Omental fat pad (tissue), 4 donors: Measurements from ENCODE around the gene TMPRSS3. TPM values are rescaled to one million over a fixed set of nuclear protein-coding genes. Genes with fewer than 3 reads are reported as not detected.

Experiments used
- ATAC-seq: fragments of 150-250 bp; one replicate; pipeline ENCODE4 v1.9.1; 2016; ENCODE audit warnings: mild to moderate bottlenecking, moderate library complexity; ENCODE audit not compliant: low FRiP score
- DNase-seq: peaks from one replicate; pipeline ENCODE4 v3.0.0-alpha.2; 2019; ENCODE audit warnings: low spot score
- CTCF ChIP-seq, 3 donors: fragments of 450-650 bp; IDR thresholded peaks; one replicate each; pipeline ENCODE4 v1.5.1; 2016 to 2017; ENCODE audit warnings: antibody characterized with exemption in 3 of 3, mild to moderate bottlenecking in 3 of 3, moderate library complexity in 2 of 3
- total RNA-seq, 4 donors: library from RNA; depleted of rRNA; stranded (reverse); fragments of >200 nt; gene quantifications; one replicate each; pipeline ENCODE4 v1.1.0, GENCODE V29; 2016

The TMPRSS3 gene
- total RNA-seq, 4 donors from 2014 or later = 0.32 to 8.7 (median 5.9) TPM

DNA sequence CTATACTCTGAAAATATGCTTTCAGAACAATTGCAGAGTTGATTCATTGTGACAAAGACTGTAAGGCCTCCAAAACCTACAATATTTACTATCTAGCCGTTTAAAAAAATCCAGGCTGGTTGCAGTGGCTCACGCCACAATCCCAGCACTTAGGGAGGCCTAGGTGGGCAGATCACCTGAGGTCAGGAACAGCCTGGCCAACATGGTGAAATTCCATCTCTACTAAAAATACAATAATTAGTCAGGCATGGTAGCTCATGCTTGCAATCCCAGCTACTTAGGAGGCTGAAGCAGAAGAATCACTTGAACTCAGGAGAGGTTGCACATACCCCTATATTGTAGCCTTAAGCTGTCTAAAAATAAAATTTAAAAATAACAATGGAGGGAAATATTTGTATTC, 39.8 kb downstream of the TMPRSS3 start:
- DNase-seq (no peak), ATAC-seq (no peak)
- no peak for TF ChIP-seq CTCF (IDR thresholded peaks at IDR 0.05)

DNA sequence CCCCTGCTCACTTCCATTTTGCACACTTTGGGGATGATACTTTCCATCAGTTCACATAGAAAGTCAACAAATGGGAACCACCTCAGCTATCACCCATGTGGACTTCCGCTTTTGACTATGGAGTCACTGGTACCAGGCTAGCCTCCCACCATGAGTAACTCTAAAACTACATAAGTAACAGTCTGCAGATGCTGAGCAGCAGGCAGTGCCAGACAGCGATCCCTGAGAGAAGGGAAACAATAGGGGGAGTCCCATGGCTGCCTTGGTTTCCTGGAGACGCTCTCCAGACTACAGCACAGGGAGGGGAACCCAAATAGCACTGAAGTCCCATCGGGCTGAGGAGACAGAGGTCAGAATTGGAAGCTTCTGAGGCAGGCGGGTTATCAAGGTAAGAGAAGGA, 42.2 kb downstream of the TMPRSS3 start:
- DNase-seq (no peak), ATAC-seq (no peak)
- TF ChIP-seq CTCF (IDR thresholded peaks at IDR 0.05) = no peak

DNA sequence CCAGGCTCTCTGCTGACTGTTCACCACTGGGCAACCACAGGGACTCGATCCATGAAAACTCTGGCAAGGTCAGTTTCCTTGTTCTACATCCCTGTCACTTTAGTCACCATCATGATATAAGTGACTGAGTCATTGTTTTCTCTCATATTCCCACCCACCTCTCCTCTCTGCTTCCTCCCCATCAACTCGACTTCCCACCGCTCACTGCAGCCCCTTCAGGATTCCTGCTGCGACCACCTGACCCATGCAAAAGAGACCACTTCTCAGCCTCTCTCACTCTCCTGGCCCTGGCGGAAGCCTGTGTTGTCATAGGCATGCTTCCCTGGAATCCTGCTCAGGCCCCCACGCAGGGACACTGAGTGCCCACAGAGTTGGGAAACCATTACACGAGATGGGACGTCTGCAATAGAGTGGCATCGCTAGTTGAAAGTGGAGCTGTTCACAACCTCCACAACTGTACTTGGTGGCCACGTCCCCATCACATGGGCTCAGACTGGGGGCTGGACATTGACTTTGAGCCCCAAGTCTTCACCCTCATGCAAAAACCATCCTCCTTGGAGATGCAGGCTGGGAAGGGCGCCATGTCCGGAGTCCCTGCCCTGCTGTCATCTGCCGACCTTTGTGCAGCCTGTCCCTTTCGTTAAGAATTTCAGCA, 43.3 kb downstream of the TMPRSS3 start:
- ATAC-seq (no peak), DNase-seq (no peak)
- TF ChIP-seq CTCF (IDR thresholded peaks at IDR 0.05) = no peak

DNA sequence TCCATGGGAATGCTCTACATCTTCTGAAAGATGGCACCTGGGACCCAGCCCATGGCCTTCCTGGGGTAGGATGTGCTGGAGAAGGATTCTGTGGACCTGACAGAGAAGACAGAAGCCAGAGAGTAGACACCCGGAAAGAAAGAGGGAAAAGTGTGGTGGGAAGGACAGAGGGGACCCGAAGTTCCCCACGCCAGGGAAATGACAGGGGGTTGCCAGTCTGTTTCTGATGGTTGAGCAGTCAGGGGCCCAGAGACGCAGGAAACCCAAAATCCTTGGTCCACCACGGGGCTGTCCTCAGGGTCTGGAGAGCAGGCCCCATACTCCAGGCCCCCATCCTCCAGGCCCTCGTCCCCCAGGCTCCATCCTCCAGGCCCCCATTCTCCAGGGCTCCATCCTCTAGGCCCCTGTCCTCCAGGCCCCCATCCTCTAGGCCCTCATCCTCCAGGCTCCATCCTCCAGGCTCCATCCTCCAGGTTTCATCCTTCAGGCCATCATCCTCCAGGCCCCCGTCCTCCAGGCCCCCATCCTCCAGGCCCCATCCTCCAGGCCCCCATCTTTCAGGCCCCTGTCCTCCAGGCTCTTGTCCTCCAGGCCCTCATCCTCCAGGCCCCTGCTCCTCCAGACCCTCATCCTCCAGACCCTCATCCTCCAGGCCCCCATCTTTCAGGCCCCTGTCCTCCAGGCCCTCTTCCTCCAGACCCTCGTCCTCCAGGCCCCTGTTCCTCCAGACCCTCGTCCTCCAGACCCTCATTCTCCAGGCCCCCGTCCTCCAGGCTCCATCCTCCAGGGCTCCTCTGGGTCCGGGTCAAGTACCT, 44.0 kb downstream of the TMPRSS3 start:
- DNase-seq = no peak
- no peak for ATAC-seq
- TF ChIP-seq CTCF (IDR thresholded peaks at IDR 0.05) = no peak

GRCh38 chr21:42350927-42351426, 44.9 kb downstream of the TMPRSS3 start, which contains the start of gene TFF2:
Gene TFF2, minus strand, starts transcription at chr21:42350994. Its CDS starts 37 bp downstream, at chr21:42350957.
- ATAC-seq = no peak
- DNase-seq = no peak
- TF ChIP-seq CTCF (IDR thresholded peaks at IDR 0.05) = no peak

- no peak for TF ChIP-seq CTCF (IDR thresholded peaks at IDR 0.05)
- no peak for ATAC-seq
Measured at GRCh38 chr21:42350318-42350910, 45.4 kb downstream of the TMPRSS3 start.

More at GRCh38 chr21:42350318-42350910, 45.4 kb downstream of the TMPRSS3 start:
- no peak for DNase-seq
